GM23248 (cell line): ENCODE data around the gene DEF6.

Experiments used
- EZH2 ChIP-seq: fragments of 200-600 bp; sonication (generic); IDR thresholded peaks from 2 replicates; pipeline ENCODE4 v1.6.1; 2018; ENCODE audit warnings: antibody characterized with exemption, mild to moderate bottlenecking; ENCODE audit not compliant: insufficient read depth, poor library complexity, severe bottlenecking
- EZH2phosphoT487 ChIP-seq: fragments of 200-600 bp; sonication (generic); IDR thresholded peaks from 2 replicates; pipeline ENCODE4 v1.6.1; 2018; ENCODE audit warnings: antibody characterized with exemption, moderate library complexity, mild to moderate bottlenecking, low read depth; ENCODE audit not compliant: insufficient read depth

GRCh38 chr6:35280903-35281302, 16.7 kb upstream of the DEF6 start:
- TF ChIP-seq EZH2 (no peak), EZH2phosphoT487 (no peak)
